ENCODE measurements around the gene RUNX2. TPM values are rescaled to one million over a fixed set of nuclear protein-coding genes. Genes with fewer than 3 reads are reported as not detected.
"Not testable (repeated sequence)": the region's sequence is repeated elsewhere in the genome, so short reads cannot be mapped to it uniquely, and the experiment has no call there.

RUNX2 gene
- total RNA-seq, 1 donor from 2014 or later: 3.7 TPM

GRCh38 chr6:45667300-45667699 lies 339.2 kb downstream of the RUNX2 start:
- intact Hi-C loops (cut with DNase I): no loop called here
- Histone ChIP-seq H3K36me3 (no peaks in the 10 kb centered on the region), H3K4me3 (no peak overlapping the region), H3K27me3 (ENCODE audit: low read depth) (peaks cover 29% of the 10 kb centered on the region), H3K27ac (no peak overlapping the region), H3K9me3 (no peaks in the 10 kb centered on the region), H3K4me1 (peaks cover 9% of the 10 kb centered on the region)
- TF ChIP-seq CTCF (IDR thresholded peaks at IDR 0.05): no peak
- no peak for ATAC-seq
- DNase-seq: no peak

GRCh38 chr6:45667766-45668165 lies 339.6 kb downstream of the RUNX2 start:
- ATAC-seq: peak in 1 of 2 donors; percentile 34
- H3K4me3 ChIP-seq: no peak overlapping the region
- peaks cover 9% of the 10 kb centered on the region for H3K4me1 ChIP-seq
- no peak for DNase-seq
- H3K9me3 ChIP-seq: no peaks in the 10 kb centered on the region
- no peak for TF ChIP-seq CTCF (IDR thresholded peaks at IDR 0.05)
- no peak overlapping the region for H3K27ac ChIP-seq
- intact Hi-C loops (cut with DNase I): no loop called here
- H3K36me3 ChIP-seq: no peaks in the 10 kb centered on the region
- H3K27me3 ChIP-seq (ENCODE audit: low read depth): peaks cover 25% of the 10 kb centered on the region

GRCh38 chr6:45668705-45669104 lies 340.6 kb downstream of the RUNX2 start:
- Histone ChIP-seq H3K27ac (no peak overlapping the region), H3K27me3 (ENCODE audit: low read depth) (peaks cover 15% of the 10 kb centered on the region), H3K4me3 (no peak overlapping the region), H3K4me1 (peaks cover 4% of the 10 kb centered on the region), H3K9me3 (no peaks in the 10 kb centered on the region), H3K36me3 (no peaks in the 10 kb centered on the region)
- no peak for ATAC-seq
- TF ChIP-seq CTCF (IDR thresholded peaks at IDR 0.05): no peak
- no peak for DNase-seq
- intact Hi-C loops (cut with DNase I): no loop called here

GRCh38 chr6:45673167-45673566 lies 345.0 kb downstream of the RUNX2 start:
- intact Hi-C loops (cut with DNase I); H3K27me3 ChIP-seq (ENCODE audit: low read depth); DNase-seq; H3K4me3 ChIP-seq; H3K9me3 ChIP-seq; H3K36me3 ChIP-seq; H3K27ac ChIP-seq; ATAC-seq: not testable (repeated sequence)
- H3K4me1 ChIP-seq: peaks cover 13% of the 10 kb centered on the region

- intact Hi-C loops (cut with DNase I); H3K9me3 ChIP-seq; H3K36me3 ChIP-seq; H3K27ac ChIP-seq; DNase-seq; H3K4me3 ChIP-seq; H3K27me3 ChIP-seq (ENCODE audit: low read depth): not testable (repeated sequence)
- ATAC-seq: peak in 1 of 2 donors; percentile 23
- H3K4me1 ChIP-seq: peaks cover 13% of the 10 kb centered on the region
These were observed 347.0 kb downstream of the RUNX2 start for GRCh38 chr6:45675166-45675565.

- Histone ChIP-seq H3K4me3 (no peak overlapping the region), H3K36me3 (no peaks in the 10 kb centered on the region), H3K4me1 (peaks cover 13% of the 10 kb centered on the region), H3K27me3 (ENCODE audit: low read depth) (no peaks in the 10 kb centered on the region), H3K9me3 (peaks cover 3% of the 10 kb centered on the region), H3K27ac (no peak overlapping the region)
- peak in 1 of 2 donors; percentile 23 for ATAC-seq
- DNase-seq: no peak
- no peak for TF ChIP-seq CTCF (IDR thresholded peaks at IDR 0.05)
- intact Hi-C loops (cut with DNase I): no loop called here
These were observed 347.5 kb downstream of the RUNX2 start for GRCh38 chr6:45675634-45676033.

GRCh38 chr6:45676380-45676779 lies 348.2 kb downstream of the RUNX2 start:
- H3K27ac ChIP-seq: no peak overlapping the region
- ATAC-seq: no peak

More at GRCh38 chr6:45676380-45676779, 348.2 kb downstream of the RUNX2 start:
- DNase-seq: no peak
- Histone ChIP-seq H3K36me3 (no peaks in the 10 kb centered on the region), H3K27me3 (ENCODE audit: low read depth) (no peaks in the 10 kb centered on the region), H3K9me3 (peaks cover 3% of the 10 kb centered on the region), H3K4me1 (peaks cover 13% of the 10 kb centered on the region), H3K4me3 (no peak overlapping the region)
- no peak for TF ChIP-seq CTCF (IDR thresholded peaks at IDR 0.05)
- intact Hi-C loops (cut with DNase I): no loop called here

Data from lower lobe of right lung (tissue), 2 donors.